SK-N-MC (cell line): Measurements from ENCODE around the gene H3-3A.

ENCODE experiments used
- EZH2 ChIP-seq: fragments of 200-600 bp; sonication (generic); IDR thresholded peaks from one replicate; pipeline ENCODE4 v1.6.1; 2017; ENCODE audit warnings: antibody characterized with exemption
- FOXP2 ChIP-seq: optimal IDR thresholded peaks from 2 replicates; pipeline ENCODE3; 2011; ENCODE audit warnings: mild to moderate bottlenecking, moderate library complexity; ENCODE audit not compliant: insufficient read depth; ENCODE audit errors: extremely low read length, control extremely low read depth
- POLR2AphosphoS5 ChIP-seq: IDR thresholded peaks from 2 replicates; pipeline ENCODE4 v1.6.1; 2012; ENCODE audit warnings: mild to moderate bottlenecking, low read depth, low read length, borderline replicate concordance

DNA sequence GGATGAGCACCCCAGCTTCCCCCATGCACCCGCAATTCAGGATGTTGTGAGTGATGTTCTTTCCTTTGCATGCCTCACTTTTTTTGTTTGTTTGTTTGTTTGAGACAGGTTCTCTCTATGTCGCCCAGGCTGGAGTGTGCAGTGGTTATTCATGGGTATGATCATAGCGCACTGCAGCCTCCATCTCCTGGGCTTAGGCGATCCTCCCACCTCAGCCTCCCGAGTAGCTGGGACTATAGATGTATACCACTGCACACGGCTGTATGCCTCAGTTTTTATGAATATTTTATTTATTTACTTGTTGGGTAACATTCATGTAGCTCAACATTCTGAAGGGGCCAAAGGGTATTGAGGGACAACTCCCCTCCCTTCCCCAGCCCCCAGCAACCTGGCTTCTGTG, 54.8 kb downstream of the H3-3A start:
- TF ChIP-seq EZH2 (no peak), POLR2AphosphoS5 (no peak), FOXP2 (no peak)
